K562 (cell line): ENCODE results near the gene KDM2B. TPM values are rescaled to one million over a fixed set of nuclear protein-coding genes. Genes with fewer than 3 reads are reported as not detected.

Source experiments
- FOXM1 ChIP-seq, 2 experiments: fragments of 450-650 bp in 1 of 2; sonication (generic) in 1 of 2; formaldehyde crosslinking in 1 of 2; IDR thresholded peaks; 2 replicates each; pipeline versions ENCODE4 v1.6.1 to v1.9.0; 2017 to 2022; ENCODE audit warnings: low read depth in 2 of 2, mild to moderate bottlenecking in 2 of 2, missing genetic modification reagents in 1 of 2, moderate library complexity in 1 of 2
- NFE2 ChIP-seq: IDR thresholded peaks from 2 replicates; pipeline ENCODE4 v1.6.1; 2014; ENCODE audit warnings: antibody characterized with exemption, low read depth
- PHB ChIP-seq: fragments of 250-450 bp; sonication (Bioruptor Pico); IDR thresholded peaks from 2 replicates; pipeline ENCODE4 v1.5.0; 2021
- RFX5 ChIP-seq: IDR thresholded peaks from 2 replicates; pipeline ENCODE4 v1.6.1; 2011; ENCODE audit warnings: low read depth, mild to moderate bottlenecking, improper control_type of control experiment, low read length
- ZNF239 ChIP-seq: fragments of 250-450 bp; sonication (Bioruptor Pico); IDR thresholded peaks from 2 replicates; pipeline ENCODE4 v1.4.0; 2020; ENCODE audit warnings: mild to moderate bottlenecking
- ZNF347 ChIP-seq: fragments of 450-650 bp; formaldehyde crosslinking; IDR thresholded peaks from 2 replicates; pipeline ENCODE4 v1.4.0; 2020; ENCODE audit warnings: low read depth, mild to moderate bottlenecking, moderate library complexity
- polyA plus RNA-seq, 8 experiments: library from polyadenylated mRNA; depleted of rRNA in 4 of 8; stranded (reverse) in 5 of 8; unstranded in 3 of 8; fragments of >200 nt; fragmentation: Nextera tagmentation in 2 of 8; fragmentation: Illumina TruSeq in 1 of 8; extraction: Ambion mirVana in 2 of 8; extraction: Trizol in 1 of 8; gene quantifications; 2 replicates each; pipeline versions ENCODE4 v1.2.1 to v1.2.3, GENCODE V29; 2011 to 2014; ENCODE audit warnings: inconsistent platforms in 1 of 8, missing spikeins in 1 of 8
- total RNA-seq, 7 experiments: library from RNA; depleted of rRNA in 6 of 7; stranded (reverse); fragments of >200 nt in 6 of 7; fragmentation: Illumina TruSeq in 2 of 7; extraction: Trizol in 2 of 7; gene quantifications; 2 replicates each; pipeline versions ENCODE4 v1.2.1 to v1.2.3, GENCODE V29; 2011 to 2021; ENCODE audit warnings: low replicate concordance in 1 of 7
- TF ChIP-seq, protein P1 (sequence below), 2 experiments: fragments of 450-650 bp; IDR thresholded peaks; 2 replicates each; pipeline ENCODE4 v1.6.1; 2016; ENCODE audit warnings: mild to moderate bottlenecking in 2 of 2, borderline replicate concordance in 1 of 2, low read depth in 1 of 2, moderate library complexity in 1 of 2
- TF ChIP-seq, protein P2 (sequence below): sonication (generic); formaldehyde crosslinking; IDR thresholded peaks from 2 replicates; pipeline ENCODE4 v1.8.0; 2022; ENCODE audit warnings: missing genetic modification reagents, mild to moderate bottlenecking, borderline replicate concordance
- TF ChIP-seq, protein P3 (sequence below): IDR thresholded peaks from 2 replicates; pipeline ENCODE4 v1.6.1; 2011; ENCODE audit warnings: borderline replicate concordance, low read depth, mild to moderate bottlenecking, moderate library complexity, low read length; ENCODE audit not compliant: insufficient read depth, poor library complexity, severe bottlenecking
- TF ChIP-seq, protein P4 (sequence below): fragments of 200-400 bp; formaldehyde crosslinking; IDR thresholded peaks from 2 replicates; pipeline ENCODE4 v1.6.1; 2017; ENCODE audit warnings: mild to moderate bottlenecking, low read depth, low read length, moderate library complexity

KDM2B gene
- total and polyA plus RNA-seq, 9 of the 15 experiments (the other 6 are each of a cell fraction or from before 2014, with no cell fraction given): 7.4 to 50.5 (median 22.5) TPM

DNA sequence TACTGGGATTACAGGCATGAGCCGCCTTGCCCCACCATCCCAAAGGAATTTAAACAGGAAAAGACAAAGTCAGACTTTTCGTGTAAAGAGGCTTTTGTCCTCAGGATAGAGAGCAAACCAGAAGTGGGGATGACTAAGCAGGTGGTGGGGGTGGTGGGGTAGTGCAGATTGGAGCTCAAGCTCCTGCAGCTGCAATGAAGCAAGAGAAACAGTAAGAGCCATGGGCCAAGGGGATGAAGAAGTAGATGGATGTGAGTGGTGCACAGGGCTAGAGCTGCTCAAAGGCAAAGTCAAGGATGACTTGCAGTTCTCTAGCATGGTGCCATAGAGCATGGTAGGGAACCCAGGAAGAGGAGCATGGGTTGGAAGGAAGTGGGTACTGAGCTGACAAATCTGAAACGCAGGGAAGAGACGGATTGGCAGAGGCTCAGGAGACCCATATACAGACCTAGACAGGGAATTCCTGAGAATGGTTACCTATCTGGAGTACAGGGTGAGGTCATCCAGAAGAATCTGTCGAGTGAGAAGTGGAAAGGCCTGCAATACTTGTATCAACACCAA, 192.3 kb downstream of the KDM2B start (continued):
- TF ChIP-seq, protein P1, sequence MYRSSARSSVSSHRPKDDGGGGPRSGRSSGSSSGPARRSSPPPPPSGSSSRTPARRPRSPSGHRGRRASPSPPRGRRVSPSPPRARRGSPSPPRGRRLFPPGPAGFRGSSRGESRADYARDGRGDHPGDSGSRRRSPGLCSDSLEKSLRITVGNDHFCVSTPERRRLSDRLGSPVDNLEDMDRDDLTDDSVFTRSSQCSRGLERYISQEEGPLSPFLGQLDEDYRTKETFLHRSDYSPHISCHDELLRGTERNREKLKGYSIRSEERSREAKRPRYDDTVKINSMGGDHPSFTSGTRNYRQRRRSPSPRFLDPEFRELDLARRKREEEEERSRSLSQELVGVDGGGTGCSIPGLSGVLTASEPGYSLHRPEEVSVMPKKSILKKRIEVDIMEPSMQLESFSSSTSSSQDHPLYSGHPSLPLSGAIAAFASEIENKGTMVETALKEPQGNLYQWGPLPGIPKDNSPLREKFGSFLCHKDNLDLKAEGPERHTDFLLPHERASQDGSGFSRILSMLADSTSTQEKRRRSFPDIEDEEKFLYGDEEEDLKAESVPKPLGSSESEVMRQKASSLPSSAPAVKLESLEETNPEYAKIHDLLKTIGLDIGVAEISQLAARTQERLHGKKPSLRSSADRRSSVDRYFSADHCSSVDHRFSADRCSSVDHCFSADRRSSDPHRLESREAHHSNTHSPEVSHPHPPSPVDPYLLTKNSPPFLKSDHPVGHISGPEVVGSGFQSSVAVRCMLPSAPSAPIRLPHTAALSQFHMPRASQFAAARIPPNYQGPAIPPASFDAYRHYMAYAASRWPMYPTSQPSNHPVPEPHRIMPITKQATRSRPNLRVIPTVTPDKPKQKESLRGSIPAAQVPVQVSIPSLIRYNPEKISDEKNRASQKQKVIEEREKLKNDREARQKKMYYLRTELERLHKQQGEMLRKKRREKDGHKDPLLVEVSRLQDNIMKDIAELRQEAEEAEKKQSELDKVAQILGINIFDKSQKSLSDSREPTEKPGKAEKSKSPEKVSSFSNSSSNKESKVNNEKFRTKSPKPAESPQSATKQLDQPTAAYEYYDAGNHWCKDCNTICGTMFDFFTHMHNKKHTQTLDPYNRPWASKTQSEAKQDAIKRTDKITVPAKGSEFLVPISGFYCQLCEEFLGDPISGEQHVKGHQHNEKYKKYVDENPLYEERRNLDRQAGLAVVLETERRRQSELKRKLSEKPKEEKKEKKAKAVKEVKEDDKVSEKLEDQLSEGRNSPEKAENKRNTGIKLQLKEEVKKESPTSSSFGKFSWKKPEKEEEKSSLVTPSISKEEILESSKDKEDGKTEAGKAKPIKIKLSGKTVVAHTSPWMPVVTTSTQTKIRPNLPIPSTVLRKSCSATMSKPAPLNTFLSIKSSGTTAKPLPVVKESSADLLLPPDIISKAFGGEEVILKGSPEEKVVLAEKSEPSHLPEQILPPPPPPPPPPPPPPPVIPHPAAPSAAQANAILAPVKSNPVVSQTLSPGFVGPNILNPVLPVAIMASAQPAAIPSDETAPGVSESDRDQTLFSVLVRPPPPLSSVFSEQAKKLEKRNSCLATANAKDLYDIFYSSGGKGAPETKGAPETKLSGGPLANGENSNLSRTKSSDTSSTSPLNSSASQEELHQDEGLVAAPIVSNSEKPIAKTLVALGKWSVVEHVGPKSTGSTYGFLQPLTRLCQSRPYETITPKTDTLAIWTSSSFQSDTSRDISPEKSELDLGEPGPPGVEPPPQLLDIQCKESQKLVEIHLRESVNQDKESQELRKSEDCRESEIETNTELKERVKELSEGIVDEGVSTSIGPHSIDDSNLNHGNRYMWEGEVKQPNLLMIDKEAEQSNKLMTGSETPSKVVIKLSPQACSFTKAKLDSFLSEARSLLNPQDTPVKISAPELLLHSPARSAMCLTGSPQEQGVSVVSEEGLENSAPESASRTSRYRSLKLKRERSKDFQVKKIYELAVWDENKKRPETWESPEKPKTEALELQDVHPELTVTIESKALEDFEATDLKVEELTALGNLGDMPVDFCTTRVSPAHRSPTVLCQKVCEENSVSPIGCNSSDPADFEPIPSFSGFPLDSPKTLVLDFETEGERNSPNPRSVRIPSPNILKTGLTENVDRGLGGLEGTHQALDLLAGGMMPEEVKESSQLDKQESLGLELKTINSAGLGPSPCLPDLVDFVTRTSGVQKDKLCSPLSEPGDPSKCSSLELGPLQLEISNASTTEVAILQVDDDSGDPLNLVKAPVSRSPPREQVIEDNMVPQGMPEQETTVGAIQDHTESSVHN (IDR thresholded peaks at IDR 0.05; ENCODE audit: borderline replicate concordance in 1 of 2, low read depth in 1 of 2): no peak
- TF ChIP-seq, protein P2, sequence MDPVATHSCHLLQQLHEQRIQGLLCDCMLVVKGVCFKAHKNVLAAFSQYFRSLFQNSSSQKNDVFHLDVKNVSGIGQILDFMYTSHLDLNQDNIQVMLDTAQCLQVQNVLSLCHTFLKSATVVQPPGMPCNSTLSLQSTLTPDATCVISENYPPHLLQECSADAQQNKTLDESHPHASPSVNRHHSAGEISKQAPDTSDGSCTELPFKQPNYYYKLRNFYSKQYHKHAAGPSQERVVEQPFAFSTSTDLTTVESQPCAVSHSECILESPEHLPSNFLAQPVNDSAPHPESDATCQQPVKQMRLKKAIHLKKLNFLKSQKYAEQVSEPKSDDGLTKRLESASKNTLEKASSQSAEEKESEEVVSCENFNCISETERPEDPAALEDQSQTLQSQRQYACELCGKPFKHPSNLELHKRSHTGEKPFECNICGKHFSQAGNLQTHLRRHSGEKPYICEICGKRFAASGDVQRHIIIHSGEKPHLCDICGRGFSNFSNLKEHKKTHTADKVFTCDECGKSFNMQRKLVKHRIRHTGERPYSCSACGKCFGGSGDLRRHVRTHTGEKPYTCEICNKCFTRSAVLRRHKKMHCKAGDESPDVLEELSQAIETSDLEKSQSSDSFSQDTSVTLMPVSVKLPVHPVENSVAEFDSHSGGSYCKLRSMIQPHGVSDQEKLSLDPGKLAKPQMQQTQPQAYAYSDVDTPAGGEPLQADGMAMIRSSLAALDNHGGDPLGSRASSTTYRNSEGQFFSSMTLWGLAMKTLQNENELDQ: no peak
- TF ChIP-seq ZNF239 (CRISPR knock-in tag): no peak
- TF ChIP-seq ZNF347 (CRISPR knock-in tag): no peak
- TF ChIP-seq, protein P3, sequence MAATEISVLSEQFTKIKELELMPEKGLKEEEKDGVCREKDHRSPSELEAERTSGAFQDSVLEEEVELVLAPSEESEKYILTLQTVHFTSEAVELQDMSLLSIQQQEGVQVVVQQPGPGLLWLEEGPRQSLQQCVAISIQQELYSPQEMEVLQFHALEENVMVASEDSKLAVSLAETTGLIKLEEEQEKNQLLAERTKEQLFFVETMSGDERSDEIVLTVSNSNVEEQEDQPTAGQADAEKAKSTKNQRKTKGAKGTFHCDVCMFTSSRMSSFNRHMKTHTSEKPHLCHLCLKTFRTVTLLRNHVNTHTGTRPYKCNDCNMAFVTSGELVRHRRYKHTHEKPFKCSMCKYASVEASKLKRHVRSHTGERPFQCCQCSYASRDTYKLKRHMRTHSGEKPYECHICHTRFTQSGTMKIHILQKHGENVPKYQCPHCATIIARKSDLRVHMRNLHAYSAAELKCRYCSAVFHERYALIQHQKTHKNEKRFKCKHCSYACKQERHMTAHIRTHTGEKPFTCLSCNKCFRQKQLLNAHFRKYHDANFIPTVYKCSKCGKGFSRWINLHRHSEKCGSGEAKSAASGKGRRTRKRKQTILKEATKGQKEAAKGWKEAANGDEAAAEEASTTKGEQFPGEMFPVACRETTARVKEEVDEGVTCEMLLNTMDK: no peak
- TF ChIP-seq RFX5: no peak
- TF ChIP-seq, protein P4, sequence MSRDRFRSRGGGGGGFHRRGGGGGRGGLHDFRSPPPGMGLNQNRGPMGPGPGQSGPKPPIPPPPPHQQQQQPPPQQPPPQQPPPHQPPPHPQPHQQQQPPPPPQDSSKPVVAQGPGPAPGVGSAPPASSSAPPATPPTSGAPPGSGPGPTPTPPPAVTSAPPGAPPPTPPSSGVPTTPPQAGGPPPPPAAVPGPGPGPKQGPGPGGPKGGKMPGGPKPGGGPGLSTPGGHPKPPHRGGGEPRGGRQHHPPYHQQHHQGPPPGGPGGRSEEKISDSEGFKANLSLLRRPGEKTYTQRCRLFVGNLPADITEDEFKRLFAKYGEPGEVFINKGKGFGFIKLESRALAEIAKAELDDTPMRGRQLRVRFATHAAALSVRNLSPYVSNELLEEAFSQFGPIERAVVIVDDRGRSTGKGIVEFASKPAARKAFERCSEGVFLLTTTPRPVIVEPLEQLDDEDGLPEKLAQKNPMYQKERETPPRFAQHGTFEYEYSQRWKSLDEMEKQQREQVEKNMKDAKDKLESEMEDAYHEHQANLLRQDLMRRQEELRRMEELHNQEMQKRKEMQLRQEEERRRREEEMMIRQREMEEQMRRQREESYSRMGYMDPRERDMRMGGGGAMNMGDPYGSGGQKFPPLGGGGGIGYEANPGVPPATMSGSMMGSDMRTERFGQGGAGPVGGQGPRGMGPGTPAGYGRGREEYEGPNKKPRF: no peak
- no peak for TF ChIP-seq PHB (CRISPR knock-in tag)
- TF ChIP-seq NFE2: peak; percentile 84
- no peak for TF ChIP-seq FOXM1 (IDR thresholded peaks at IDR 0.05; ENCODE audit: low read depth)
- no peak for TF ChIP-seq FOXM1 (CRISPR knock-in tag; IDR thresholded peaks at IDR 0.05; ENCODE audit: low read depth)
